Stomach (tissue), 9 donors: ENCODE results near the gene LIPM. TPM values are rescaled to one million over a fixed set of nuclear protein-coding genes. Genes with fewer than 3 reads are reported as not detected.
A peak's percentile ranks its signal among the peaks of the same experiment; 100 is the strongest.

ENCODE experiments used
- DNase-seq, 2 donors: peaks; one replicate each; pipeline versions ENCODE4 v3.0.0 to v3.0.0-alpha.2; 2013 to 2019
- H3K27ac ChIP-seq, 5 donors: fragments of 200-600 bp in 4 of 5; sonication (generic) in 4 of 5; one replicate each; pipeline ENCODE4 v1.5.1; 2013 to 2019; ENCODE audit warnings: mild to moderate bottlenecking in 1 of 5, moderate library complexity in 1 of 5
- H3K27me3 ChIP-seq, 3 donors: fragments of 200-600 bp; sonication (generic); one replicate each; pipeline ENCODE4 v1.5.1; 2017 to 2019; ENCODE audit warnings: mixed run types in 1 of 3
- H3K36me3 ChIP-seq, 4 donors: fragments of 200-600 bp; sonication (generic); 1 replicate in 3 of 4; 2 replicates in 1 of 4; pipeline ENCODE4 v1.5.1; 2016 to 2019
- H3K4me1 ChIP-seq, 4 donors: fragments of 200-600 bp; sonication (generic); one replicate each; pipeline ENCODE4 v1.5.1; 2016 to 2019
- H3K4me3 ChIP-seq, 4 donors: fragments of 200-600 bp; sonication (generic) in 3 of 4; one replicate each; pipeline ENCODE4 v1.5.1; 2016 to 2019; ENCODE audit warnings: mild to moderate bottlenecking in 1 of 4
- H3K9me3 ChIP-seq, 4 donors: fragments of 200-600 bp; sonication (generic); one replicate each; pipeline ENCODE4 v1.5.1; 2016 to 2019
- CTCF ChIP-seq, 7 experiments: fragments of 450-650 bp in 4 of 7; fragments of 200-600 bp in 3 of 7; sonication (generic) in 3 of 7; IDR thresholded peaks; one replicate each; pipeline ENCODE4 v1.5.1; 2016 to 2019; ENCODE audit warnings: antibody characterized with exemption in 7 of 7, control low read depth in 2 of 7, mild to moderate bottlenecking in 1 of 7
- EP300 ChIP-seq: sonication (generic); formaldehyde crosslinking; IDR thresholded peaks from one replicate; pipeline ENCODE4 v1.6.1; 2017; ENCODE audit warnings: antibody characterized with exemption
- POLR2A ChIP-seq, 4 donors: fragments of 450-650 bp; IDR thresholded peaks; one replicate each; pipeline ENCODE4 v1.6.1; 2016; ENCODE audit warnings: antibody characterized with exemption in 4 of 4, control low read depth in 2 of 4, mild to moderate bottlenecking in 1 of 4, moderate library complexity in 1 of 4
- POLR2AphosphoS5 ChIP-seq, 3 donors: sonication (generic); formaldehyde crosslinking; IDR thresholded peaks; one replicate each; pipeline ENCODE4 v1.6.1; 2016; ENCODE audit warnings: antibody characterized with exemption in 3 of 3
- WGBS, 5 donors: extraction: QIAGEN DNeasy Blood & Tissue Kit in 3 of 5; methylation state at CpG; one replicate each; pipeline versions ENCODE4 v1.1.5 to v1.1.7; 2013 to 2018; 5-methylcytosine and 5-hydroxymethylcytosine counted together
- intact Hi-C: fragments of 100-400 bp; cut with DNase I; formaldehyde crosslinking; loops from one replicate; pipeline ENCODE4 v1.15.1; 2023; ENCODE audit warnings: low total_unique reads
- polyA plus RNA-seq, 3 donors: library from polyadenylated mRNA; stranded (reverse); fragments of 200-250 nt; gene quantifications; one replicate each; pipeline ENCODE4 v1.2.3, GENCODE V29; 2013
- total RNA-seq, 5 donors: library from RNA; depleted of rRNA; stranded (reverse); fragments of >200 nt; gene quantifications; one replicate each; pipeline versions ENCODE4 v1.1.0 to v1.2.3, GENCODE V29; 2014 to 2016
- donor health status: healthy with polysubstance abuse.
- donor health status: Bipolar disorder and iron deficiency.
- donor health status: healthy.

The LIPM gene
- total and polyA plus RNA-seq, 8 donors, result not detected

GRCh38 chr10:88830643-88831268 lies 28.2 kb downstream of the LIPM start:
- peaks cover 0 to 37% (median 16%) of the 10 kb centered on the region in 4 donors for H3K4me1 ChIP-seq
- intact Hi-C loops, result loop anchor here (10.0 kb wide), 1 partner anchor 54 kb away; the partner anchor contains the start of gene STAMBPL1
- no peaks in the 10 kb centered on the region for H3K27me3 ChIP-seq
- no peak for DNase-seq
- H3K4me3 ChIP-seq, result no peak overlapping the region
- WGBS, 5 donors, result 81 to 87% (median 82%) methylated on average over 9 of the region's 9 CpGs
- peaks cover 0 to 54% (median 17%) of the 10 kb centered on the region in 4 donors for H3K36me3 ChIP-seq
- H3K9me3 ChIP-seq, result no peaks in the 10 kb centered on the region
- H3K27ac ChIP-seq, result no peak overlapping the region
- no peak for TF ChIP-seq POLR2AphosphoS5 (IDR thresholded peaks at IDR 0.05)
- no peak for TF ChIP-seq POLR2A (IDR thresholded peaks at IDR 0.05)
- no peak for TF ChIP-seq CTCF (IDR thresholded peaks at IDR 0.05)
- TF ChIP-seq EP300, result no peak

- DNase-seq, result peak in 1 of 2 donors; percentile 46
- 69 to 81% (median 78%) methylated on average over 8 of the region's 8 CpGs for WGBS, 5 donors
- intact Hi-C loops, result loop anchor here (10.0 kb wide), 1 partner anchor 53 kb away; the partner anchor contains the start of gene STAMBPL1
- no peak overlapping the region for H3K27ac ChIP-seq
- H3K36me3 ChIP-seq, result peaks cover 0 to 44% (median 14%) of the 10 kb centered on the region in 4 donors
- peaks cover 0 to 47% (median 23%) of the 10 kb centered on the region in 4 donors for H3K4me1 ChIP-seq
- no peaks in the 10 kb centered on the region for H3K9me3 ChIP-seq
- no peaks in the 10 kb centered on the region for H3K27me3 ChIP-seq
- no peak overlapping the region for H3K4me3 ChIP-seq
- TF ChIP-seq POLR2A (IDR thresholded peaks at IDR 0.05) (no peak), POLR2AphosphoS5 (IDR thresholded peaks at IDR 0.05) (no peak), EP300 (no peak), CTCF (IDR thresholded peaks at IDR 0.05) (no peak)
Measured at GRCh38 chr10:88831709-88832108, 29.2 kb downstream of the LIPM start.

GRCh38 chr10:88832376-88832775 lies 29.8 kb downstream of the LIPM start:
- intact Hi-C loops, result loop anchor here (10.0 kb wide), 1 partner anchor 52 kb away; the partner anchor contains the start of gene STAMBPL1
- no peak for DNase-seq
- H3K27ac ChIP-seq, result no peak overlapping the region

GRCh38 chr10:88833156-88833555 lies 30.6 kb downstream of the LIPM start:
- WGBS, 5 donors, result 77 to 92% (median 87%) methylated on average over 2 of the region's 2 CpGs
- no peak for DNase-seq
- TF ChIP-seq POLR2A (IDR thresholded peaks at IDR 0.05), result no peak
- intact Hi-C loops, result loop anchor here (10.0 kb wide), 1 partner anchor 52 kb away; the partner anchor contains the start of gene STAMBPL1
- Histone ChIP-seq H3K27me3 (no peaks in the 10 kb centered on the region), H3K9me3 (no peaks in the 10 kb centered on the region), H3K27ac (no peak overlapping the region), H3K36me3 (peaks cover 0 to 31% (median 9%) of the 10 kb centered on the region in 4 donors), H3K4me3 (no peak overlapping the region), H3K4me1 (peaks cover 0 to 57% (median 23%) of the 10 kb centered on the region in 4 donors)

More at GRCh38 chr10:88832376-88832775, 29.8 kb downstream of the LIPM start:
- no peaks in the 10 kb centered on the region for H3K27me3 ChIP-seq
- no peak for TF ChIP-seq EP300
- TF ChIP-seq POLR2A (IDR thresholded peaks at IDR 0.05), result no peak
- no peak for TF ChIP-seq CTCF (IDR thresholded peaks at IDR 0.05)
- TF ChIP-seq POLR2AphosphoS5 (IDR thresholded peaks at IDR 0.05), result no peak
- no peak overlapping the region for H3K4me3 ChIP-seq
- H3K9me3 ChIP-seq, result no peaks in the 10 kb centered on the region
- H3K4me1 ChIP-seq, result peaks cover 0 to 53% (median 23%) of the 10 kb centered on the region in 4 donors
- H3K36me3 ChIP-seq, result peaks cover 0 to 39% (median 9%) of the 10 kb centered on the region in 4 donors

- no peak overlapping the region for H3K27ac ChIP-seq
- H3K9me3 ChIP-seq, result no peaks in the 10 kb centered on the region
- 48 to 66% (median 56%) methylated on average over 2 of the region's 2 CpGs for WGBS, 5 donors
- peaks cover 0 to 63% (median 26%) of the 10 kb centered on the region in 4 donors for H3K4me1 ChIP-seq
- intact Hi-C loops, result loop anchor here (10.0 kb wide), 1 partner anchor 51 kb away; the partner anchor contains the start of gene STAMBPL1
- H3K27me3 ChIP-seq, result no peaks in the 10 kb centered on the region
- no peak for TF ChIP-seq EP300
- no peak for TF ChIP-seq POLR2A (IDR thresholded peaks at IDR 0.05)
- no peak for TF ChIP-seq POLR2AphosphoS5 (IDR thresholded peaks at IDR 0.05)
- TF ChIP-seq CTCF (IDR thresholded peaks at IDR 0.05), result no peak
- DNase-seq, result no peak
- no peak overlapping the region for H3K4me3 ChIP-seq
- H3K36me3 ChIP-seq, result peaks cover 0 to 28% (median 6%) of the 10 kb centered on the region in 4 donors
Measured at GRCh38 chr10:88833723-88834122, 31.2 kb downstream of the LIPM start.
